GM21528 (cell line): ENCODE measurements around the gene GAS1.
A peak's percentile ranks its signal among the peaks of the same experiment; 100 is the strongest.

ENCODE experiments used
- ATAC-seq: cut with Tn5 transposase; IDR thresholded peaks from one replicate; pipeline ENCODE4 v1.9.1; 2021; ENCODE audit warnings: mild to moderate bottlenecking, moderate library complexity; ENCODE audit not compliant: unreplicated experiment, low FRiP score

Gene GAS1

DNA sequence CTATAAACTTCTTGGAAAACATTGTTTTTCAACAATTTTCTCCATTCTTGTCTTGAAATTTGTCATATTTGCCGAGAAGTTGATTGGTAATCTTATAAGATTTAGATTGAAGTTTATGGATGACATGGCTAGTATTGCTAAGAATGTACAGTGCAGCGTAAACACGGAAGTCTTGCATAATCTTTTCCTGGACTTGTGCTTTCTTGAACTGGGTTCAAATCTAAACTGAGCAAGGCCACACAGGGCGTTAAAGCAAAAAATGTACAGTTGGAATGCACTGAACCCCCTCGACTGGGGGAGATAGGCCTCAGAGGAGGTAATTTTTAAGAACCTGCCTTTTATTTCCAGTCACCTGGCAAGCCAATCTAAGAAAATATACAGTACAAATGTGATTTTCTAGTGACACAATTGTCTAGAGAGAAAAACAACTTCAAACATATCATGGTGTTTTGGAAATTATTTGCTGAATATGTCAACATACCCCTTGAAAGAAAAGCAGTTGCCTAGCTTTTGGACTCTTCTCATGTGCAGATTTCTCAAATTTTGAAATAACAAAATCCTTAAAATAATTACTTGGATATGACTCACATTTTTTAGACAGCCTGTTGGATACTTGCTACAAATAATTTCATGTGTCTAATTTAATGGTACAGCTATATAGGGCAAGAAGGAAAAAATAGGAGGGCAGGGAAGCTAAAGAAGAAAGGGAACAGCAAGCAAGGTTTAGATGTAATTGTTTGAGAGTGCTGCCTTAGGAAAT lies 18.5 kb upstream of the GAS1 start:
- no peak for ATAC-seq

DNA sequence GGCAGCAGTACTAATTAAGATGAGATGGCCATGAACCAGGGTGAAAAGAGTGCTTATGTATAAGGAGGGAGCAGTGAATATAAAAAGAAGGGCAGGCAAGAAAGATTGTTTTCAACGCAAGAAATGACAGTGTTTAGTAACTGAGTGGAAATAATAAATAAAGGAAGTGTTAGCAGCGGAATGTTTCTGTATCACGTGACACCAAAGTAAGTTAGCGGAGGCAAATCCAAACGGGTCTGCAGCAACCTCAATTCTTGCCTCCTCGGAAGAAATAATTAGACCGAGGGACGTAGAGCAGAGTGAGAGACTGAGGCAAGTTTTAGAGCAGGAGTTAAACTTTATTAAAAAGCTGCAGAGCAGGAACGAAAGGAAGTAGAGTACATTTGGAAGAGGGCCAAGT lies 15.4 kb upstream of the GAS1 start:
- ATAC-seq: no peak

DNA sequence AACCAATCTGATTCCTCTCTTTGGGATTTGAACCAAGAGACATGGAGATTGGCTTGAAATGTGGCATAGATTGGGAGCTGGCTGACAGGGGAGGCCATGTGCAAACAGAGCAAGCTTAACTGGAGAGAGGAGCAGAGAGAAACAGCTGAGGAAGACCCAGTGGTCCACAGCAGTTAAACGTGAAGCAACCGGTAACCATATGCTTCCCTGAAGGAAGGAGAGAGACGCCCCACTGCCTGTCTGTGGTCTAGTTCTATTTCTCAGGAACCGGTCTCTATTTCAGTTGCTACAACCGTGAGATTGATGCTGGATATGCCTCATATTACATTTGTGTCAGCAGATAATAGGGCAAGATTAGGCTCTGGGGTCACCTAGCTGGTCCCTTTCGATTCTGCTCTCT lies 13.6 kb upstream of the GAS1 start:
- no peak for ATAC-seq

DNA sequence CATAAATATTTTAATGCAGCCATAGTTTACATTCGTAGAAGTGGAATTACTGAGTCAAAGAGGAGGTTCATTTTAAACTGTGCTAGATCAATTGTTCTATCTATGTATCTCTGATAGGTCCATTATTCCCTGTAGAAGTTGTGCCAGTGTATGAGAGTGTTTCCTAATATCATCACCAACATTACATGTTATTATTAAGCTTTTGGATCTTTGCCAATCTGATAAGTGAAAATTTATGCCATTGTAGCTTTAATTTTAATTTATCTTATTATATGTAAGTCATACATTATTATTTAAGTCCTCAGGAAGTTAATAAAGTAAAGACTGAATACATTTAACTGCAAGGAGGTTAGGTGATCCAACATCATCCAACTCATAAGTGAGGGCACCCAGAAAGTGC lies 10.9 kb upstream of the GAS1 start:
- no peak for ATAC-seq

DNA sequence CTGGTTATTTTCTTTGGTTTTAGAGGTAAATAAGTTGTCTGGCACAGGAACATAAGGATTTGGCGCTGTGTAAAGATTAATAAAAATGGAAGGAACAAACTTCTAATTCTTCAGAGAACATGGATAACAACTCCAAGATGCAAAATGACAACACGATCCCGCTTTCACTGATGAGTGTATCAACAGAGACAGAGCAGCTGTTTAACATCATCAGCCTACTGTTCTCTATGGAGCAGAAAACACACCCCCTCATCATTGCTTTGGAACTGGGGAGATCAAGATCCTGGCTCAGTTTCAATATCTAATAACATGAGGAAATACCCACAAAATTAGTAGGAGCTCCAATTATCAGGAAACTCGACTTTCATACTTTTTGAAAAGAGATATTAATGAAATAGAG lies 8.3 kb upstream of the GAS1 start:
- ATAC-seq: no peak

DNA sequence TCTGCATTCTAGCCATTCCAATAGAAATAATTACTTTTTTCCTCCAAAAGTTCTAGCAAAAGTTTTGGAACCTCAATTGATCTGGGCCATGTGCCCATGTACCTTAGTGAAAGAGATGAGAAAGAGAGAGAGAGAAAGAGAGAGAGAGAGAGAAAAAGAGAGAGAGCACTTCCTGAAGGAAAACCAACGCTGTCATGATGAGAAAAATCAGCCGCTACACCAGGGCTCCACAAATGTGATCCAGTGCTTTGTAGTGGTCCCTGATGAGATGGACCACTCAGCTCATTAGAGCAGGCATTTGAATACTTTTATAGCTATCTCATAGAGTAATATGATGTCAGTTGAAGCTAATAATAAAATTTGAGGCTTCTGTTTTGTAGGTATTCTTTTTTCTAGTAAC lies 7.7 kb upstream of the GAS1 start:
- ATAC-seq: no peak

DNA sequence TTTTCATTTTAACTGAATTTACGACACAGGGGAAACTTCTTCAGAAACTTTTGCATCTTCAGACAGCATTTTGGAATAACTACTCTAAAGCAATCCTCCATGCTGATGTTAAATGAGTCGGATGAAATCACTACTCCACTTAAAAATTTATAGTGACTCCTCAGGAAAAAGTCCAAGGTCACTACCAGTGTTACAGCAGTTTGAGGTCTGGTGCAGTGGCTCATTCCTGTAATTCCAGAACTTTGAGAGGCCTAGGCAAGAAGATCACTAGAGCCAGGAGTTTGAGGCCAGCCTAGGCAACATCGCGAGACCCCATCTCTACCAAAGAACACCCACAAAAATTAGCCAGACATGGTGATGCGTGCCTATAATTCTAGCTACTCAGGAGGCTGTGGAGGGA lies 5.9 kb upstream of the GAS1 start:
- no peak for ATAC-seq

DNA sequence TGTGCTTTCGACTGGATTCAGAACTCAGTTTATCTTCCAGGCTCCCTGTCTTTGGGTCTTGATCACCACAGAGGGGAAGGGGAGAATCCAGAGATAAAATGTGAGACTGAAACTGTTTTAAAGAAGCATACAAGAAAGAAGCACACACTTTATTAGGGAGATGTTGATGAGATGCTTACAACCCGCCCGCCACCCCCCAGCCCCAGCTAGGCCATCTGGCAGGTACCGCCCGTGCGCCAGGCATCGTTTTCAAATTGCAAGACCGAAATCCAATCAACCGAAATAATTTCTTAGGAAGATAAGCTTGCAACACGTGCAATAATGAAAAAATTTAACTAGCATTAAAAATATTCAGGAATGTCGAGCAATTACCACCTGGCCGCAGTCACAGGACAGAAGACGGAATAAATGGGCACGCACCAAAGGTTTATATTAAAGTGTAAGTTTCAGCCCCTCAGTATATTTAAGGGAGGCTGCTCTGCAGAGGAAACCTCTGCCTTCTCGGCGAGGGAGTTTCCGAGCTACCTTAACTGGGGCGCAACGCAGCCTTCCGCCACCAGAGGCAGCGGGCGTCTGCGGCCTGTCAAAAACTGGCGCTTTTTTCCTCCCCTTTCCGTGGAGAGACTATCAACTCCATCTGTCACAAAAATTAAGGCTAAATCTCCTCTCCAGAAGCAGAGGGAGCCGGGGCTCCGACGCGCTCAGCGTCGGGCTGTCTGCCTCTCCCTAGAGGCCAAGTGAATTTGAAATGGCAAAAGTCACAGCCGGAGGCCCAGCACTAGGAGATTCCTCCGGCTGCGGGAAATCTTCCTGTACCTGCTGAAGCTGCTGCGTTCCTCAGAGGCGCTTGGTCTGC lies 996 bp upstream of the GAS1 start:
- peak; percentile 72 for ATAC-seq

DNA sequence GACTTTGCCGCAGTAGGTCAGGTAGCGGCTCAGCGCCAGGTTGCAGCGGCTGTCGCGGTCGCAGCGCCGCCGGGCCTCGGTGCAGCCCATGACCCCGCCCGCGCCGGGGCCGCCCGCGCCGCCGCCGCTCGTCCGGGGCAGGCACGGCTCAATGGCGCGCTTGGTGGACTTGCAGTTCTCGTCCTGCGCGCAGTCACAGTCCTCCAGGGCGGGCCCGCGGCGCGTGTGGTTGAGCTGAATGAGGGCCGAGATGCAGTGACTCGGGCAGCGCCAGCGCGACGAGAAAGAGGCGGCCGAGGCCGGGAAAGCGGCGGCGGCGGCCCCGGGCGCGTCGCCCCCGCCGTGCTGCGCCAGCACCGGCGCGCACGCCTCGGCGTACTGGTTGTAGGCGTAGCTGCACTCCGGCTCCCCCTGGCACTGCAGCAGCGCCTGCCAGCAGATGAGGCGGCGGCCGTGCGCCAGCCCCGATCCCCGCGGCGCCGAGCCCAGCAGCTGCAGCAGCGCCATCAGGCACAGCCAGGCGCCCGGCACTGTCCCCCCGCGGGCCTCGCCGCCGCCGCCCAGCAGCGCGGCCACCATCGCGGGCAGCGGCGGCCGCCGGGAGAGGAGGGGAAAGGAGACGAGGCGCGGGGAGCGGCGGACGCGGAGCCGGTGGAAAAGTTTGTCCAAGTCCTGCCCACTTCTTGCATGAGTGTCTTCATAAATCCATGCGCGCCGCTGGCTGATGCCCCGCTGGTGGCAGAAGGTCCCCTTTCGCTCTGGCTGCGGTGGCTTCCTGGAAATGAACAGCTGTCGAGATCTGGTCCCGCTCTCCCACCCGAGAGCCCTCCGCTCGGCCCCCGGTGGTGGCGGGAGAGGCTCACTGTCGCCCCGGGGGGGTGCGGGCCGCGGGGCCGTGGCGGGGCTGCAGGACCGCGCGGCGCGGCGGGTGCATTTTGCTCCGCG lies 833 bp downstream of the GAS1 start:
- peak; percentile 49 for ATAC-seq

DNA sequence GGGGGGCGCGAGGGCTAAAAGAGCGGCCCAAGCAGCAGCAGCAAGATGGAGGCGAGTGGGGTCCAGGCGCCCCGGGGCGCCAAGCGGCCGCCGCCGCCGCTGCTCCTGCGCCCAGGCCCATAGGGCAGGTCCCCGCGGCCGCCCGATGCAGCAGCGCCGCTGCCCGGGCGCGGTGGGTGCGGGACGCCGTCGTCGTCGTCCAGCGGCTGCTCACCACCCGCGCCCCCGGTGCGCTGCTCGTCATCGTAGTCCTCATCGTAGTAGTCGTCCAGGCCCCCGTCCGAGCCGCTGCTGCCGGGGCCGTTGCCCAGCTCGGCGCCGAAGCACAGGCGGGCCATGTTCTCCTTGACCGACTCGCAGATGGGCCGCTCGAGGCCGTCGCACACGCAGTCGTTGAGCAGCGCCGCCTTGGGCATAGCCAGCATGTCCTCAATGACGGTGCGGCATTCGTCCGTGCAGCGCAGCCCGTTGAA lies 1.5 kb downstream of the GAS1 start:
- no peak for ATAC-seq

DNA sequence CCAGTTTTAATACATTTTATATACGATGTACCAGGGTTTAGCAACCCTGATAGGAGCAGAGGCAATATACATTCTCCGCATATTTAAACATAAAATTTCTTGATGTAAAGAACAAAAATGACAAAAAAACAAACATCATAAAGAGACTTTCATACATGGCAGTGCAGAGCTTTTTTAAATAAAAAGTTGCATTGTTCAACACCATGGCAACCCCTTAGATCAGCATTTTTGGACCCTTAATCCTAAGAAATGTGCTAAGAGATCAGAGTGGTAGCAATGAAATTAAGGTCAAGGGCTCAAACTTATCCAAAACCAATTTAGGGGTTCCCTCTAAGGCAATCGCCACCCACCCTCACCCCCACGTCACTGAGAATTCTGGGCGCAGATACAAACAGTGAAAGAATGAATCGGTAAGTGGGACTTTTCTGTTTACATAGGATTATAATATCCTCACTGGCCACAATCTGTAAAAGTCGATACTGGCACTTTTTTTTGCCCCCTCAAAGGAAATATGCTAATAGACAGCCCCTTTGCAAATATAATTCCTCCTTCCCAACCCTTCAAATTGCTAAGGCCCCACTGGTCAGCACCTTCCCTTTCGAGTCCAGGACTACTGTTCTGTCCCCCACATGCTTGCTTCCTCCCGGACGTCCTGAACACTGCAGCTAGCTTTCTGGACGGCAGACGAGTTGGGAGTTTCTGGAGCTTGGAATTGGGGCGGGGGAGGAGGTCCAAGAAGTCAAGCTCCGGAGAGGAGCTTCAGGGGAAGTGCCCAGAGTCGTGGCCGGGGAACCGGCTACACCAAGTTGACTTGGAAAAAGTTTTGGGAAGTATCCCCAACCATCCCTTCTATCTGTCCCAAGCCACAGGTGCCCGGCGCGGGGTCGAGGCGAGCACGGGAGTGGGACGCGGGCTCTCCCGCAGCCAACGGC lies 2.2 kb downstream of the GAS1 start:
- ATAC-seq: no peak

DNA sequence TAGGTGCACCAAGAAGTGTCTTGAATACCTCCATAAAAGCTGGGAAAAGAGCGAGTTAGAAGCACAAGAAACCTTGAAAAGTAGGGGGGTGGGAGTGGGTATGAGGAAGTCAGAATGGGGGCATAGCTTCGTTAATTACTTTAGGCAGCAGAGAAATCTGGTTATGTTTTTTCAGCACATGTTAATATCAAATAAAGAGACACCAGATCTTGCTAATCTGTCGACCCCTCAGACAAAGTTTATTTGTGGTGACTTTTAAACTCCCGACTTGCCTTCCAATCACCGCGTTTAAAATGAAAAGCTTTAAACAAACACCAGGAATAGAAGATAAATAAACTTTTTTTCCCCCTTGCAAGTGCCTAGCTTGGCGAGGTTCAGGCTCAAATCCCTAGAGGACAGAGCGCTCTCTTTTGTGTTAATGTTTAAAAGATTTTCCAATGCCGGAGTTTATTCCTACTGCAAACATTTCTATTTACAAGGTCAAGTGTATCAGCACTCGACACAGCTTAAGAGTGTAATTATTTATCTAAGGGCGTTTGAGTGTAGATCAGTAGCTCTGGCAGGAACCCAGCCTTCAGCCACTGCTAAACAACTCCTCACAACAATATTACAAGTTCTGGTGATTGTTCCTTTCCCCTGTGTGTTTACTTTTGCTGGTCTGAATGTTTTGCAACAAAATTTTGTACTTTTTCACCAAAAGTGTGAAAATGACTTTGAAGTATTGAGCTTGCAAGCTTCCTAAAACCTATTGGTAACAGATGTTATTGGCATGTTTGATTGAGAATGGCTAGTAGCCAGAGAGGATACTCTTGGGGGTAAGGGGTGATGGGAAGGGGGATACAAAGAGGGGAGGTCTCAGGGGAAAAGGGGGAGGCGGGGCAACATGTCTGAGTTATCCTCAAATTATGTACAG lies 3.8 kb downstream of the GAS1 start:
- ATAC-seq: no peak

DNA sequence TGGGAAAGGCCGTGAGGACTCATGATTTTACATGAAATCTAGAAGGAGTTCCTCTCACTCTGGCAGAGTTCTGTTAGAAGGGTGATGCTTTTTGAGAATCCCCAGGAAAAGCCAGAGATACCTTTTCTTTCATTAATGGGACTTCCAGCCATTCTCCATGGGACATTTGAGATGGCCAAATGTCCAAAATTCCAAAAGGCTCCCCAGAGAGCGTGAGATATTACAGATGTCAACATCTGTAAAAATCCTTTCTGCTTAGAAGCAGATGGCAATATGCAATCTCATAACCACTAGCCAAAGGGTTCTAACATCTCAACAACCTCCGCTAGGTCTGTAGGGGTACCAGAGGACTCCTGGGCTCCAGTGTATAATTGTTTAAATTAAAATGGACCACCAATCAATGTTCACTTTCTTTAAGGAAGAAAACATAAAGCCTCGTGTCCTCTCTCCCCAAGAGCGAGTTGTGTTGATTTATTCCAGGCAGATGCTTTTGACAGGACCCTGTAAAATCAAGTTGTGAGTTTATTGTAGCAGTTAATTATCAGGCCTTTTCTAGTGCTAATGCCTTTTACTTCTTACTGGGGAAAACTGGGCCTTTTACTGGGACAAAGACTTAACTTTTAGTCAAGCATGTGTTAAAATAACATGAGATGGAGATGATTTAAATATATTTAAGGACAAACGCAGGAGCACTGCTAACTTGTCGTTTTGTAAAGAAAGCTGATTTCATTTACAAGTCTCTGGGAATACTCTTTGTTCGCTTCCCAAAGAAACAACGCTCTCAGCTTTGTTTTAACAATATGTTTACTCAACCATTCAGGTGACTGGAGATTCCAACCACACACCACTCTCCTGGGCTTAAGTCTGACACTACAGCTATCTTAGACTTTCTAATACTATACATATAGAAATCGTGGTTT lies 4.8 kb downstream of the GAS1 start:
- no peak for ATAC-seq

DNA sequence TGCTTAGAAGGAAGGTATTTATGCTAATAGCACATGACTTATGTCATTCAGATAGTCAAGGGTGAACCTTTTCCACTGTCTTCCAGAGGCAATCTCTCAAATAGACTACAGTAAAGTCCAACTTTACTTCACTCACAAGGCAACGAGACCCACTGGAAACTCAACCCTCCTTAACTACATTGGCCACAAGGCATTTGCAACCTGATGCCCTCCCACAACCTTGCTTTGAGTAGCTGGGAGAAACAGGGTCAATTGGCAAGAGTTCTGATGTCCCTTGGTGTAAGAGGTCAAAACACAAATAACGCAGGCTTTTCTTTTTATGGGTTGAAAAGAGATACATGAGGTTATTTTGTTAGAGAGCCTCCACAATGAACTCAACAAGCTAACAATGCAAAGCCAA lies 6.1 kb downstream of the GAS1 start:
- ATAC-seq: no peak

DNA sequence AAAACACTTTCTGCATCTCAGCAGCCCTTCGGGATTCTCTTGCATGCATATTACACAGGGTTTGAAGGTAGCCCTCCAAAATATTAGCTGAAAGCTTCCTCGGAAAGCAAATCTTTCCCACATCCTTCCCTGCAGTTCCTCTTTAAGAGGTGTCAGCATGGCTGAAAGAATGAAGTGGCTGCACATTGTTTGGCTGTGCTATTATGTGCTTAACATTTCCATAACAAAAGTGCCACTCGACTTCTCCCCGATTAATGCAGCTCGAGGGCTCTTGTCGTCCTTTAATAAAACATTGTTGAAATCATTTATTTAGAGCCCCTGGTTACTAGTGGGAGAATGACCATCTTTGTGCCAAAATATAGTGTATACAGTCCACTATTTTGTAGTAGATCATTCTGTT lies 6.5 kb downstream of the GAS1 start:
- no peak for ATAC-seq

DNA sequence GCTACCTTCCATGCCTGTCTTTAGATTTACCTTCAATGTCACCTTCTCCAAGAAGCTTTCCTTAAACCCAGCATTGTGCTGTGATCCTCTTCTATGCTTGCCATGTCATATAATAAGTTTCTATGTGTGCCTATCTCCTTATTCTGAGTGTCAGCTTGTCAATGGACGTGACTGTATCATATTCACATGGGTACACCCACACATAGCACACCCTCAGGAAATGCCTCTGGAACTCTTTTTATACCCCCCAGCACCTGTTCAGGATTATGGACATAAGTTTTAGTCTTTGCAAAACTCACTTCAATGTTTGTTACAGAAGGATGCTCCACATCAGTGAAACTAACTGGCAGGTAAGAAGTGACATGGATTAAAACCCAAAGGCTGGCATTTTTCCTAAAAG lies 7.4 kb downstream of the GAS1 start:
- no peak for ATAC-seq

DNA sequence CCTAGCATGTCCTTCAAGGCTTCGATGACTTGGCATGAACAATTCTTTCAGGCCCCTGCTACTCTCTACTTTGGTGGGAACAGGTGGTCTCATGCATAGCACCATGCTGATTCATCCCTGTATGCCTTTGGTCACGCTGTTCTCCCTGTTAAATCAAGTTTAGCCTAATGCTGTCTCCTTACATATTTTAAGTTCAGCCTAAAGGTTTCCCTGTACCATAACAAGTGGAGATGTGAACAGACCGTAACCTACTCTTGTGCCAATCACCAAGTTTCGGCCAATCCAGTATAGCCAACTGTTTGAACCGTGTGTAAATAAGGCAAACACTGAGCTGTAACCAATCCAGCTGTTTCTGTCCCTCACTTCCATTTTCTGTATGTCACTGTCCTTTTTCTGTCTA lies 8.0 kb downstream of the GAS1 start:
- no peak for ATAC-seq

DNA sequence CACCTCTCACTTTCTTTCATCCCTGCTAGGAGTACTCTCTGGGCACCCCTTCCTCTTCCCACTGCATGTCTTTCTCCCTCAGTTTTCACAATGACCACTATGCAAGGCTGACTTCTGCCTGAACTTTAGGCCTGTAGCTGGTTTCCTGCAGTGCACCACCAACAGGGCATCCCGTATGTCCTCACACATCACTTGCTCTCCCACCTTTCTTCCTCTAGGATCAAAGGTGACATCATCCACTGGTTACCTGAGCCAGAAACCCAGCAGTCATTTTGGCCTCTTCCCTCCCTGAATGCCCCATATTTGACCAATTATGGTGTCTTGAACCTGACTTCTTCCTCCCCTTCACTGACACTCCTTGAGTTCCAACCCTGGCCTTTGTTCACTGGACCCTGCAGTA lies 8.5 kb downstream of the GAS1 start:
- ATAC-seq: no peak
